CD1c-positive myeloid dendritic cell (primary cell): ENCODE data around the gene AKAP1.
"Not testable (repeated sequence)": the region's sequence is repeated elsewhere in the genome, so short reads cannot be mapped to it uniquely, and the experiment has no call there.

Experiments
- DNase-seq: peaks from one replicate; pipeline ENCODE4 v3.0.0-alpha.2; 2016; ENCODE audit errors: extremely low spot score

Gene AKAP1

DNA sequence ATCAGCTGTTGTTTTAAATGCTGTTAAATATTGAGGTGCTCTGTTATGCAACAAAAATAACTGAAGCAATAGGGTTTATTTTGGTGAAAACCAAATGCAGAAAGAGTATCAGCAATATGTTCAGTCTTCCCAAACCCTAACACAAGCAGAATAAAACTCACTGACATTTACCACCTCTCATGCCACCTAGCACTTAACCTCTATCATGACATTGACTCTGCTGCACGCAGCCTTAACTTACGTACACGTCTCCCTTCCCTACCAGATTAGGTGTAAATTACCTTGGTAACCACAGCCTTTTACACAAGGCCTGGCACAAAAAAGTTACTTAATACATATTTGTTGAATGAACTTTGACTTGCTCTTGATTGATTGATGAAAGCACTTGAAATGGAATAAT, 9.9 kb upstream of the AKAP1 start:
- DNase-seq: no peak

DNA sequence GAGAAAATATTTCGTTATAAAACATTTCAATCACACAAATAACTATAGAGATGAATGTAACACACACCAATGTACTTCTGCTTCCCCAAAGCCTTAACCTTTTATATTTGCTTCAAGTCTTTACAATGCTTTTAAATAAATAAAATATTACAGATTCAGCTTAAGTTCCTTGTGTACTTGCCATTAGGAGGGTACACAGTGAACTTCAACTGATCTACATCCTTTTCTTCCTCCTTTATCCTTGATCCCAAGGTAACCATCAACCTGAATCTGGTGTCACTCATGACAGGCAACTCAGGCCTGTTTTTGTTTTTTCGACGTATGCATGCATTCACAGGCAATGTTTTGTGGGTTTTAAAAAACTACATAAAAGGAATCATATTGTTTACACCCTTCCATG, 9.3 kb upstream of the AKAP1 start:
- DNase-seq: no peak

DNA sequence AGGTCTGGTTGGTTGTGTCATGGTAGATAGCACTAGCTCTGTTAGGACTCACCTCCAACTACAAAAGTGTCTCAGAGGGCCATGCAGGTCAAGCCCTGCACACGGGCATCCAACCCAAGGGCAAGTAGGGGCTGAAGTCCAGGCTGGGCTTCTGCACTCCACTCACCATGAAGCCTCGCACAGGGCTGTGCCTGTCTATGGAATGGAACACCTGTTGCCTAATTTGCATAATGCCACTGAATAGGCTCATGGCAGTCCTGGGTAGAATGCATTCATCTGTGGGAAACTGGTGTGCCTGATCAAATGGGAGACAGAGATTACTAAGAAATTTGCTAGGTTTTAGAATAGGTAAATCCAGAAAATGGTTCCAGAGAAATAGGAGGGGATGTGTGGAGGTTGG, 8.0 kb upstream of the AKAP1 start:
- no peak for DNase-seq

- DNase-seq: no peak
Measured at GRCh38 chr17:57078274-57078673, 6.8 kb upstream of the AKAP1 start.

DNA sequence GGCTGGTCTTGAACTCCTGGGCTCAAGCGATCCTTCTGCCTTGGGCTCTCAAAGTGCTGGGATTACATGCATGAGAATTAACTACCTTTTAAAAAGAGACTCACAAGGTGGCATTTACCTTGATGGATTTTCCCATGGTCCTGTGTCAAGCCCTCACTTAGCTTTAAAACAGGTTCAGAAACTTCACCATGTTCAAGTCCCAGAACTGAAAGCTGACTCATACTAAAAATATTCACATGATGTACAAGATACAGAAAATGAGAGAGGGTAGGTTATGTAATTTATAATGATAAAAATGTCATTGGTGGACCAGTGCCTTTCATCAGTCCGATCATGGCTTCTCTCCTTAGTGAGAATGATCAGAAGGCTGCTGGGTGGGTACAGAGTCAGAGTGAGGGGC, 4.3 kb upstream of the AKAP1 start:
- no peak for DNase-seq

GRCh38 chr17:57082441-57082840, 2.6 kb upstream of the AKAP1 start:
- peak; percentile 38 for DNase-seq

- no peak for DNase-seq
Measured at GRCh38 chr17:57084361-57084801, 665 bp upstream of the AKAP1 start.

- peak; percentile 68 for DNase-seq
Measured at GRCh38 chr17:57085448-57086068, 512 bp downstream of the AKAP1 start.

- DNase-seq: peak; percentile 52
Measured at GRCh38 chr17:57086069-57086930, 1.3 kb downstream of the AKAP1 start.

- DNase-seq: peak; percentile 10
Measured at GRCh38 chr17:57088298-57088697, 3.3 kb downstream of the AKAP1 start.

GRCh38 chr17:57089391-57089790, 4.3 kb downstream of the AKAP1 start:
- DNase-seq: no peak

DNA sequence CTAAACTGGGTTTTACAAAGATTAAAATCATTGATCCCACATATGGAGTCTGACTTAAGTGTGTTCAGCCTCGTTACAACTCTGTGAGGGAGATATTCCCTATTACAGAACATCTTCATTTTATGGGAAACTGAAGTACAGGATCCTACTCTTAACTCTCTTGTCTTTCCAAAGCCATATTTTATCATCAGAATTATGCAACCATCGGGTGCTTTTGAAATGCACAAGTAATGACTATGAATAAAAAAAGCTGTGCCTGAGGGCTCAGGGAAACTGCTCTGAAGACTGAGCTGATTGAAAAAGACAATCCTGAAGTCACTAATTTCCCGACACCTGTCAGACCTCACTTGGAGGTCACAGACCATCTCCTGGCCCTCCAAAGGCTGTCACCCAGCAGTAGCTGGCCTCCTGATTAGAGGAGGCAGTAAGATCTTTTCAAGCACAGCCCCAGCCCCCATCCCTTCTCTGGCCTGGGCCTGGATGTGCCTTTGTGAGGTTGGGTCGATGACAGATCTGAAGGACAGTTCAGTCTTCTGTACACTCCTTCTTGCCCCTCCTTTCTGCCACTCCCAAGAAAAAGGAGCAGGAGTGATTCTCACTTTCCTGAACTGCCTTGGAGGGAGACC, 5.6 kb downstream of the AKAP1 start:
- peak; percentile 12 for DNase-seq

GRCh38 chr17:57091186-57091618, 6.2 kb downstream of the AKAP1 start:
- DNase-seq: no peak

DNA sequence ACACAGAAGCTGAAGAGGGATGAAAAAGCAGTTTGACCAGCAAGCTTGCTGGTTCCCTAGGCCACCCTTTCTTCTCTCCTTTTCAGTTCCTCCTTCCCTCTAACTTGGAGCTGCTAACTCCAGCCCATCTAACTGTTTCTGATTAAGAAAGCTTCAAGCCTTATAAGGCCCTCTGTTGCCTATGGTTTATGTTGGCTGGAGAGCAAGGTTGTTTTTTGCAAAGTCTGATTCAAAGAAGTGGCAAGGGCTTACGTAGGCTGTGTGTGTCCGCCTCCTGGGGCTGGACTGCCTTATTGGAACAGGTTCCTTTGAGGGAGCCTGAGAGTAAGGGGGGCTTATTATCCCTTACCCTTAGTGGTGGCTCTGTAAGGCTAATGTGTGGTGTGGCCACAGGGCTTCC, 7.1 kb downstream of the AKAP1 start:
- peak; percentile 40 for DNase-seq

- DNase-seq: no peak
Measured at GRCh38 chr17:57092779-57093178, 7.7 kb downstream of the AKAP1 start.

DNA sequence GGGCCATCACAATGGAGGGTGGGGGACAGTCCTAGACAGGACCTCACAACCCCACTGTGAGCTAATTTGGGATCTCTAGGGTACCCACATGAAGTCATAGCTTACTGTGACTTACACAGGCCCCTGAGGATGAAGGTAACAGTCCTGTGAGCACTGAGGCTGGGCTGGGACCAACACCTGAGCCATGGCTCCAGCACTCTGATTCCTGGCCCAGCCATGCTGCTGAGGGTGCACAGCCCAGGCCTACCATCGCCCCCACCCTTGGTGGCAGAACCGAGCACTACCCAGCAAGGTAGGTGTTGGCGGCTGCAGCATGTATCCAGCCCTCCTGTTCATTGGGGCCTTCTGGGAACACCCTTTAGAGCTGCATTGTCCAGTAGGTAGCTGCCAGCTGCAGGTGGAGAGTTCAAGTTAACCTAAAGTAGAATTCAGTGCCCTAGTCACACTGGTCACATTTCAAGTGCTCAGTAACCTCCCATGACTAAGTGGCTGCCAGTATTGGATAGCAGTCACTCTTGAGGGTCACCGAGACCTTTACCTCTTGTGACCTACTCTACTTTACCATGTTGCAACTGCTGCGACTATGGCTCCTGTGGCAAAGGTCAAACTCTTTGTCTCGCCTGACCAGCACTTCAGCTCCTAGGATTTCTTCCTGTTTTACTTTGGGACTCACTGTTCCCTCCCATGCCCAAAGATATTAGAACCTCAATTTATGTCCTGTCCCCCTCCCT, 11.6 kb downstream of the AKAP1 start:
- peak; percentile 12 for DNase-seq

DNA sequence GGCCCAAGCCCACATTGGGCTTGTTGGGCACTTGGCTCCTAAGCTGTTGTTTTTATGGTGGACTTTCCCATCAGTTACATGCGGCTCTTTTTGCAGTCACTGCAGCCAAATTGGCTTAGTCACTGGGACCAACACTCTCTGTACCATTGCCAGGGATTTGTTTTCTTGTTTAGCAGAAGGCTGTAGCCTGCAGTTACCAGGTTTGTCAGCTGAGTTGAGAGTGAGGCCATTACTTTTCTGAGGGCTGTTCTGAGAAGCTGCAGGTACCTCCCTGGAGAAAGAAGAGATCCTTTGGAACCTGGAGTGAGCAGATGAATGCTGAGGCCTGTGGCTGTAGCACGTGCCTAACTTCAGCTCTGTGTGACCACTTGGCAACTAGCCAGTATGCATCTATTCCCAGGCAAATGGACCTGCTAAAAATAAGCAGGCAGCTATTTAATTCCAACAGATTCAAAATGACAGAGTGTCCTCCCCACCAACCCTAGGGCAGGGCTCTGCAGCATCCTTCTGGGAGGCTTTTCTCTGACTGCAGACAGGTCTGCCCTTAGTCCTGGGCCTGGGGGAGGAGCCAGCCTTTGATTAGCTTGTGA, 12.9 kb downstream of the AKAP1 start:
- DNase-seq: no peak

DNA sequence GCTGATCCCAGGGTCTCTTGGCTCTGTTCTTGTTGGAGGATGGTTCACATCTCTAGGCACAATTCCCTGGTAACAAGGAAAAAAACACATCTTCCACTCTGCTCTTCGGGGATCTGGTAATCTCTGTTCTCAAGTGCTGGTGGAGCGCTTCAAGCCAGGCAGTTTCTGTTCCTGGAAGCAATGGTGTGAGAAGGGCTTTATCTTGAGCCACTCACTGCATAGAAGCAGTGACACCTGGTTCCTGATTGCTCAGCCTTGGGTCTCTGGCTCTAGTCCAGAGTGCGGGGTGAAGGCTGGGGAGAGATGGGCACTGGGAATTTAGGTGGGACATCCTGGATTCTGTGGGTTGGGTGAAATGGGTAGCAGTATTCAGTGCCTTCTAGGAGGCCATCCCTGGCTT, 14.1 kb downstream of the AKAP1 start:
- DNase-seq: no peak

GRCh38 chr17:57102122-57102521, 17.1 kb downstream of the AKAP1 start:
- DNase-seq: peak; percentile 29

GRCh38 chr17:57102660-57103059, 17.6 kb downstream of the AKAP1 start:
- not testable (repeated sequence) for DNase-seq

GRCh38 chr17:57104461-57105175, 19.6 kb downstream of the AKAP1 start:
- DNase-seq: no peak
